Mucosa of rectum (tissue), 2 donors: ENCODE data around the gene THSD4.

Experiments used
- H3K27ac ChIP-seq, 2 donors: one replicate each; pipeline ENCODE4 v1.7.0; 2013; ENCODE audit warnings: inconsistent platforms in 2 of 2, low read depth in 2 of 2, low read length in 2 of 2
- H3K27me3 ChIP-seq, 2 donors: one replicate each; pipeline ENCODE4 v1.7.0; 2013; ENCODE audit warnings: low read length in 2 of 2; ENCODE audit not compliant: control insufficient read depth in 2 of 2, insufficient read depth in 2 of 2
- H3K36me3 ChIP-seq, 2 donors: one replicate each; pipeline ENCODE4 v1.7.0; 2013; ENCODE audit warnings: low read length in 2 of 2; ENCODE audit not compliant: control insufficient read depth in 2 of 2, insufficient read depth in 2 of 2
- H3K4me1 ChIP-seq, 2 donors: one replicate each; pipeline ENCODE4 v1.7.0; 2013; ENCODE audit warnings: low read length in 2 of 2, mild to moderate bottlenecking in 1 of 2; ENCODE audit not compliant: control insufficient read depth in 2 of 2, insufficient read depth in 2 of 2
- H3K4me3 ChIP-seq, 2 donors: one replicate each; pipeline ENCODE4 v1.7.0; 2013; ENCODE audit warnings: low read length in 2 of 2
- H3K9ac ChIP-seq, 2 donors: one replicate each; pipeline ENCODE4 v1.7.0; 2013; ENCODE audit warnings: low read length in 2 of 2, low read depth in 1 of 2, mild to moderate bottlenecking in 1 of 2
- H3K9me3 ChIP-seq, 2 donors: one replicate each; pipeline ENCODE4 v1.7.0; 2013; ENCODE audit warnings: low read length in 2 of 2; ENCODE audit not compliant: control insufficient read depth in 2 of 2
- donor health status: healthy.
- donor health status: Normal muscosa, but diverticular disease.

The THSD4 gene

GRCh38 chr15:71455107-71455506, 339.8 kb downstream of the THSD4 start:
- H3K9me3 ChIP-seq, result no peaks in the 10 kb centered on the region
- H3K4me1 ChIP-seq, result peaks cover 0 to 8% of the 10 kb centered on the region in 2 donors
- no peak overlapping the region for H3K27ac ChIP-seq
- H3K9ac ChIP-seq, result no peak overlapping the region
- no peaks in the 10 kb centered on the region for H3K27me3 ChIP-seq
- no peak overlapping the region for H3K4me3 ChIP-seq
- no peaks in the 10 kb centered on the region for H3K36me3 ChIP-seq

- Histone ChIP-seq H3K4me1 (peaks cover 0 to 6% of the 10 kb centered on the region in 2 donors), H3K4me3 (no peak overlapping the region), H3K9ac (no peak overlapping the region), H3K27me3 (no peaks in the 10 kb centered on the region), H3K36me3 (no peaks in the 10 kb centered on the region), H3K9me3 (no peaks in the 10 kb centered on the region), H3K27ac (no peak overlapping the region)
Observed at GRCh38 chr15:71455878-71456277, 340.6 kb downstream of the THSD4 start.

- Histone ChIP-seq H3K36me3 (no peaks in the 10 kb centered on the region), H3K27ac (no peak overlapping the region), H3K9me3 (no peaks in the 10 kb centered on the region), H3K4me1 (peaks cover 0 to 6% of the 10 kb centered on the region in 2 donors), H3K9ac (no peak overlapping the region), H3K27me3 (no peaks in the 10 kb centered on the region), H3K4me3 (no peak overlapping the region)
Observed at GRCh38 chr15:71456362-71456761, 341.1 kb downstream of the THSD4 start.

GRCh38 chr15:71456811-71457210, 341.5 kb downstream of the THSD4 start:
- Histone ChIP-seq H3K27ac (no peak overlapping the region), H3K36me3 (no peaks in the 10 kb centered on the region), H3K4me1 (peaks cover 0 to 6% of the 10 kb centered on the region in 2 donors), H3K9ac (no peak overlapping the region), H3K9me3 (no peaks in the 10 kb centered on the region), H3K4me3 (no peak overlapping the region), H3K27me3 (no peaks in the 10 kb centered on the region)

- Histone ChIP-seq H3K27me3 (no peaks in the 10 kb centered on the region), H3K9ac (no peak overlapping the region), H3K27ac (no peak overlapping the region), H3K9me3 (no peaks in the 10 kb centered on the region), H3K4me3 (no peak overlapping the region), H3K4me1 (peaks cover 0 to 1% of the 10 kb centered on the region in 2 donors), H3K36me3 (no peaks in the 10 kb centered on the region)
Observed at GRCh38 chr15:71458089-71458660, 342.9 kb downstream of the THSD4 start.

- H3K27ac ChIP-seq, result no peak overlapping the region
- no peaks in the 10 kb centered on the region for H3K9me3 ChIP-seq
- H3K9ac ChIP-seq, result no peak overlapping the region
- H3K36me3 ChIP-seq, result no peaks in the 10 kb centered on the region
- H3K4me1 ChIP-seq, result no peaks in the 10 kb centered on the region
- no peak overlapping the region for H3K4me3 ChIP-seq
- H3K27me3 ChIP-seq, result no peaks in the 10 kb centered on the region
Observed at GRCh38 chr15:71461748-71462147, 346.5 kb downstream of the THSD4 start.

- Histone ChIP-seq H3K4me1 (no peaks in the 10 kb centered on the region), H3K9me3 (no peaks in the 10 kb centered on the region), H3K4me3 (no peak overlapping the region), H3K27ac (no peak overlapping the region), H3K9ac (no peak overlapping the region), H3K36me3 (no peaks in the 10 kb centered on the region), H3K27me3 (no peaks in the 10 kb centered on the region)
Observed at GRCh38 chr15:71462638-71463037, 347.4 kb downstream of the THSD4 start.

GRCh38 chr15:71463156-71463665, 347.9 kb downstream of the THSD4 start:
- Histone ChIP-seq H3K4me1 (no peaks in the 10 kb centered on the region), H3K4me3 (no peak overlapping the region), H3K27me3 (no peaks in the 10 kb centered on the region), H3K27ac (no peak overlapping the region), H3K9me3 (no peaks in the 10 kb centered on the region), H3K36me3 (no peaks in the 10 kb centered on the region), H3K9ac (no peak overlapping the region)

GRCh38 chr15:71465131-71465955, 350.1 kb downstream of the THSD4 start:
- no peaks in the 10 kb centered on the region for H3K4me1 ChIP-seq
- H3K27ac ChIP-seq, result no peak overlapping the region
- no peaks in the 10 kb centered on the region for H3K9me3 ChIP-seq
- H3K36me3 ChIP-seq, result no peaks in the 10 kb centered on the region
- no peak overlapping the region for H3K4me3 ChIP-seq
- no peak overlapping the region for H3K9ac ChIP-seq
- no peaks in the 10 kb centered on the region for H3K27me3 ChIP-seq

GRCh38 chr15:71468715-71469114, 353.4 kb downstream of the THSD4 start:
- Histone ChIP-seq H3K27ac (no peak overlapping the region), H3K4me1 (no peaks in the 10 kb centered on the region), H3K9me3 (no peaks in the 10 kb centered on the region), H3K27me3 (no peaks in the 10 kb centered on the region), H3K4me3 (no peak overlapping the region), H3K9ac (no peak overlapping the region), H3K36me3 (no peaks in the 10 kb centered on the region)
